Myocyte (in vitro differentiated cells): Measurements from ENCODE around the gene ZNF48. TPM values are rescaled to one million over a fixed set of nuclear protein-coding genes. Genes with fewer than 3 reads are reported as not detected.
A peak's percentile ranks its signal among the peaks of the same experiment; 100 is the strongest.

Experiments used
- DNase-seq: peaks from one replicate; pipeline ENCODE4 v3.0.0-alpha.2; 2012; ENCODE audit warnings: low read depth
- total RNA-seq: library from RNA; depleted of rRNA; stranded (reverse); fragments of >200 nt; gene quantifications from 2 replicates; pipeline ENCODE4 v1.2.3, GENCODE V29; 2014

Gene ZNF48
- total RNA-seq, 1 donor from 2014 or later = 13.2 TPM

DNA sequence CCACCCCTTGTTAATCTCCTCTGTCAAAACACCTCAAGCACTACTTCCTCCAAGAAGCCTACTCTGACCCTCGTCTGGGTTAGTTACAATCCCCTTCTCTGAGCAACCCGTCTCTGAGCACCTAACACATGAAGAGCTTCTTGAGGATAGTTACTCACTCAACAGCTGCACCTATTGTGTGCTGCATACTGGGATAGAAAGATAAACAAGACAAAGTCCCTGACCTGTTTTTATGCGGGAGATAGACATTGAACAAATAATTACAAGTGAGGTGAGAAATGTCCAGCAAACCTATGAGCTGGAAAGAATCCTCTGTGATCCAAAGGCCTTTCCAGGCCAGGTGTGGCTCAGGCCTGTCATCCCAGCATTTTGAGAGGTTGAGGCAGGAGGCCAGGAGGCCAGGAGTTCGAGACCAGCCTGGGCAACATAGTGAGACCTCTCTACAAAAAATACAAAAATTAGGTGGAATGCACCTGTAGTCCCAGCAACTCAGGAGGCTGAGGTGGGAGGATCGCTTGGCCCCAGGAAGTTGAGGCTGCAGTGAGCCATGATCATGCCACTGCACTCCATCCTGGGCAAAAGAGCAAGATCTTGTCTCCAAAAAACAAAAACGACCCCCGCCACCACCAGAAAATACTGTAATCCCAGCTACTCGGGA is 6.7 kb downstream of the ZNF48 start:
- DNase-seq = no peak

DNA sequence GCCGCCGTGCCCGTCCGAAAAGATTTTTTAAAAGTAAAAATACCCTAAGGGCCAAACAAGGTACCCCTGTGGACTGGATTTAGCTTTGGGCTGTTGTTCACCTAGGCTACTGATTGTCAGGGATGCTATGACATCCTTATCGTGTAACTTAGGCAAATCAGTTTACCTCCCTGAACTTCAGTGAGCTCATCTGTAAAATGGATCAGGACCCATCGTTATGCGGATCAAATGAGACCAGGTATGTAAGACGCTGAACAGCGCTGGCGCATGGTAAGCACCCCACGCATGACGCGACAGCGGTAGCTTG is 11.5 kb downstream of the ZNF48 start:
- no peak for DNase-seq

GRCh38 chr16:30407102-30407803 is 12.0 kb downstream of the ZNF48 start, which contains the start of gene ZNF771:
ZNF771 (plus strand) TSS chr16:30407606; CDS start chr16:30408054, 448 bp downstream.
- DNase-seq = peak; percentile 92

DNA sequence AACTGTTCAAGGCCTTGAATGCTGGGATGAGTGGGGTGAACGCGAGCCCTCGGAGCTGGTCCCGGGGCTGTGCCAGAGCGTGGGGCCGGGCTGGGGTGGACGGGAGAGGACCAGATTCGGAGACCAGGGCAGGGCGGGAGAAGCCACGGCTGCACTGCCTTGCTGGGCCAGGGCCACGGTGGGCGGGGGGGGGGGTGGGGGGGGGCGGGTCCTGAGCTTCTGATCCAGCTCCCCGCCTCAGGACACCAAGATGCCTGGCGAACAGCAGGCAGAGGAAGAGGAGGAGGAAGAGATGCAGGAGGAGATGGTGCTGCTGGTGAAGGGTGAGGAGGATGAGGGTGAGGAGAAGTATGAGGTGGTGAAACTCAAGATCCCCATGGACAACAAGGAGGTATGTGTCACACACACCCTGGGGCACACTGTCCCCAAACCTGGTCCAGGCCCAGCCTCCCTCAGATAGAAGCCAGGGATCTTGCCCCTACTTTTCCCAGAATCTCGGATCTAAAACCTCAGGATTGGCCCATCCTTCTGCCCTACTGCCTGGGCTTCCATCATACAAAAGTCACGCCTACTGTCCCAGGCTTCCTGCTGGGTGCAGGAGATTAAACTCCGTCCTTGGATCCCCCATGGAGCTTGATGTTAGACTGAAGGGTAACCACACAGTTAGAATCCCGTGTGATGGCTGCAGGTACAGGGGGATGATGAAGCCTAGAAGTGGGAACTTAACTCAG is 12.7 kb downstream of the ZNF48 start:
- no peak for DNase-seq

- peak; percentile 92 for DNase-seq
Measured at GRCh38 chr16:30409125-30410060, 14.2 kb downstream of the ZNF48 start.

GRCh38 chr16:30413112-30413806 is 18.0 kb downstream of the ZNF48 start:
- no peak for DNase-seq

GRCh38 chr16:30414159-30414558 is 18.9 kb downstream of the ZNF48 start:
- no peak for DNase-seq

DNA sequence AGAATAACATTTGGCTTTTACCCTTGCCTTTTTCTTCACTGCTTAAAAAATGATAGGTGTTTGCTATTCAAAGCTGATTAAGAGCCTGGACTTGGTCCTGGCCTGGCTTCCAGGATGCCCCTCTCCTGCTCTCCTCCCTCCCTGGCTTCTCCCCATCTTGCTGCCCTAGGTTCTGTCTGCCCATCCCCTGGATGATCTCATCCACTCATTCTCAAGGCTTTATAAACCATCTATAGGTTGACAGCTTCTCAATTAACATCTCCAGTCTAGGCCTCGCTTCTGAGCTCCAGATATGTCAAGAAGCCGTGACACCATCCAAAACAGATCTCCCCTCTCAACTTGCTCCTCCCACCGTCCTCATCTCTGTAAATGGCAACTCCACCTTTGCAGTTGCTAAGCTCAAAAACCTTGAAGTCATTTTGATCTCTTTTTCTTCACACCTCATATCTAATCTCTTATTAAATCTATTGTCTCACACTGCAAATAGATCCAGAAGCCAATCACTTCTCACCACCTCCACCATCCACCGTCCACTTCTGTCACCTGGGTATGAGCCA is 20.9 kb downstream of the ZNF48 start:
- no peak for DNase-seq

DNA sequence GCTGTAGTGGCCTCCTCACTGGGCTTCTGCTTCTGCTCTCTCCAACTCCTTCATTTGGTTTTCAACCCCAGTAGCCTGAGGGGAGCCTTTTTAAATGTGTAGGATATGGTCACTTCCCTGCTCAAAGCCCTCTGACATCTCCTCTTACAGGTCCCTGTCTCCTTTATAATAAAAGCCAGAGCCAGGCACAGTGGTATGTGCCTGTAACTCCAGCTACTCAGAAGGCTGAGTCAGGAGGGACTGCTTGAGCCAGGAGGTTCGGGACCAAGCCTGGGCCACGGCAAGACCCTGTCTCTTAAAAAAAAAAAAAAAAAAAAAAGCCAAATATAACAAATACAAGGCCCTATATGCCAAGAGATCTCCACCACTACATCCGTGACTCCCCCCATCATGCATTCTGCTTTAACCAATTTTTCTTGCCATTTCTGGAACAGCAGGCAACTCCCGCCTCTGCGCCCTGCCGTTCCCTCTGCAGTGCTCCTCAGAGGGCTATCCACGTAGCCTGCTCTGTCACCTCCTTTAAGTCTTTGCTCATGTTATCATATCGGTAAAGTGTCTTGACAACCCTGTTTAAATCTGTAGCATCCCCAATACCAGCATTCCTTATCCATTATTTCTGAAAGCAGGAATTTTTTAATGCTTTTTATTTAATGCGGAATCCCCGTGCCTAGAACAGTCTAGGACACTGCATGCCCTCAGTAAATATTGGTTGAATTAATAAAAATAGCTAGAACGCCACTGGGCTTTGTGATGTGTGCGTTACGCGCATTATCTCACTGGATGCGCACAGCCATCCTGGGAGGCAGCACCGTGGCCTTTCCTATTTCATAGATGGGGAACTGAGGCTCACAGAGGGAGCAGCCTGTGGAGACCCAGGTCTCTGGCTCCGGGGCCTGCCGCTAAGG is 21.7 kb downstream of the ZNF48 start:
- DNase-seq = no peak

GRCh38 chr16:30417529-30418349 is 22.5 kb downstream of the ZNF48 start:
- DNase-seq = peak; percentile 60

GRCh38 chr16:30418350-30419181 is 23.3 kb downstream of the ZNF48 start:
- no peak for DNase-seq

DNA sequence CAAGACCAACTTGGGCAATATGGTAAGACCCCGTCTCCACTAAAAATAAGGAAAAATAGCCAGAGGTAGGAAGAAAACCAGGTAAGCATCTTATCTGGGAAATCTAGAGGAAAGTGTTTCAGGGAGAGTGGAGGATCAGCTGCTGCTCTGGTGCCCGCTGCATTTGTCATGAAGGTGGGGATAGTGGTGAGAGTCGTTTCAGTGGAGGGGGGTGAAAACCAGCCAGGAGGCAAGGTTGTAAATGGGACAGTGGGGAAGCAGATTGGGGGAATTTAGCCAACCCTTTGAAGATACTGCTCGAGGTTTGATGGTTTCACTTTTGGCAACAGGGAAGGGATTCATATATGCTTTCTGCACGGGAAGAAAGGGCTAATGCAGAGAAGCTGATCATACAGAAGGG is 25.8 kb downstream of the ZNF48 start:
- DNase-seq = no peak

DNA sequence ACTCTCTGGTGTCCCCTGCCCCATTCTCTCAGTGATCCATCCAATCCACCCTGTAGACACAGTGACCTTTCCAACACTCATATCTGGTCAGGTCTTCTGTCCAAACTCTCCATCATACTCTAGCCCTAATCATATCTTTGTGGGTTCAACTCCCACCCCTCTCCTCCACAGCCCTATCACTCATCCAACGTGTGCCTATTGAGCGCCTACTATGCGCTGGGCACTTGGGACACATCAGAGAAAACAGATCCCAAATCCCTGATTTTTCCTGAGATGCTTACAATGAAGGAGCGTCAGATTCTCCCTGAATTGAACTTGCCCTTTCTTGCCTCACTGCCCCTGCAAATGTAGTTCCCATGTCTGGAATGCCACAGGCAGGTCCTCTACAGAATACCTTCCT is 32.8 kb downstream of the ZNF48 start:
- DNase-seq = no peak

DNA sequence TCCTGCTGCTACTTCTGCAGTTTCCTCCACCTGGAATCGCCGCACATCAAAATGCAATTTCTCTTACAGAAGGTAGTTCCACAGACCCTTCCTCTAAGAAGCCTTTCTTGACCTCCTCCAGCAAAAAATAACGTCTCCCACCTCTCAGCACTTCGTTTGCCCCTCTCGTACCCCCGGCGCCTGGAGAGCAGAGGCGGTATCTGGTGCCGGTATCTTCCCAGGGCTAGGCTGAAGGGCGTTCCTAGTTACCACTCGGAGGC is 34.1 kb downstream of the ZNF48 start:
- DNase-seq = no peak

DNA sequence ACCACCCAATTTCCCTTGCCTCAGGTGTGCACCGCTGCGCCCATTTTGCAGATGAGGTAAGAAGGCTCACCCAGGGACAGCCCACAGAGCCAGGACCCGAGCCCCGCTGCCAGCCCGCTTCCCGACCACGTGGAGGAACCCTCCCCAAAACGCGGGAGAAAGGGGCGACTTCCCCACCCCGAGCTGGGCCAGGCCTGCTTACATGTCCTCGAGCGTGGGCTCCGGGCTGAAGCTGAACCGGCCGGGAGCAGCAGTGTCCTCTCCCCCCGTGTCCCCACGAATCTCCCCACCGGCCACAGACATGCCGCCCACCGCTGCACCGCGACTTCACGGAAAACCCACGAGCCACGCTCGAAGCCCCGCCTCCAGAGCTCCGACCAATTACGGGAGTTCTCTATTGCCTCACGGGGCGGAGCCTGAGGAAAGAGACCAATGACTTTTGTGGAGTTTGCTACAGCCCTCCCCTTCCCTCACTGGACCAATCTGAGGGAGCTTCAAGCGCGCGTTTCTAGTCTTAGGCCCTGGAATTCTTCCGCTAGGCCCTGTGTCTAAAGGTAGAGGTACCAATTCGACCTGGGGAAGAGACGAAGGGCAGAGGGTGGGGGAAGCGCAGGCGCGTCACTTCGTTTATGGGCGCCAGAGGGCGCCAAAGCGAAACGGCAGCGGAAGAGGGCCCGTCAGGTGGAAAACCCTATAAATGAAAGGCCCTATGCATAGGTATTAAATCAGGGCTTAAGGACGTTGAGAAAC is 34.6 kb downstream of the ZNF48 start, which contains the start of gene DCTPP1:
DCTPP1 (minus strand) TSS at position 353 of the 750 bp plus-strand sequence; CDS start at position 303, 50 bp downstream.
- DNase-seq = peak; percentile 99

DNA sequence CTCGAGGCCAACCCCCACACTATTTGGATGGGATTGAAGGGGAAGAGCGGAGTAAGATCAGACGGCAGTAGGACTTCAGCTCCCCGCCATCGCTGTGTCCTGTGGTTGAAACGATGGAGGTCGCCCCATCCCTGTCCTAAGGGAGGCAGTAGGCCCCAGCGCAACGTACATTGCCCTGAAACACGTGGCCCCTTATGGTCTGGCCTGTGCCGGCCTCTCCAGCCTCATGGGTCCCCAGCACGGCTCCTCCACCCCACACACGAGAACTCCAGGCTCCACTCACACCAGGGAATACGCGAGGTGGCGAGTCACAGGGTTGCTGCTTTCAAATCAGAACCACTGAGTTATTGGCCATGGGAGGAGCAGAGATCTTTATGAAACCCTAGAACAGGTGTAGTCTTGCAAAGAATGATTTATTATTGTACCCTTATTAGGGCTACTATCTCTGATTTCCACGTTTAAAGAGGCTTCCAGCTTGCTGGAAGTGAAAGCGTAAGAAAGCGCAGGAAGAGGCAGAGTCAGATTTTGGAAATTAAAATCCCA is 35.3 kb downstream of the ZNF48 start:
- no peak for DNase-seq

- DNase-seq = no peak
Measured at GRCh38 chr16:30434852-30435251, 39.6 kb downstream of the ZNF48 start.
